MCF 10A (cell line): Measurements from ENCODE around the gene APOA1. TPM values are rescaled to one million over a fixed set of nuclear protein-coding genes. Genes with fewer than 3 reads are reported as not detected.
"Not testable (repeated sequence)": the region's sequence is repeated elsewhere in the genome, so short reads cannot be mapped to it uniquely, and the experiment has no call there.

ENCODE experiments used
- BruUV-seq: library from RNA; stranded (reverse); fragments of 400-500 nt; replicated peaks from 2 replicates; lab custom pipeline; 2021; lab: Mats Ljungman, UMichigan
- CTCF ChIA-PET: fragments of 300-600 bp; sonication (Branson Sonifier 250); formaldehyde crosslinking; extraction: SDS; loops from one replicate; lab custom pipeline; 2021; ENCODE audit warnings: antibody characterized with exemption, inconsistent platforms; lab: Yijun Ruan, JAX
- POLR2A ChIA-PET: fragments of 300-600, 350-650 bp; sonication (Branson Sonifier 250); formaldehyde crosslinking; extraction: SDS; loops from one replicate; lab custom pipeline; 2020; ENCODE audit warnings: antibody characterized with exemption, inconsistent platforms; lab: Yijun Ruan, JAX
- DNase-seq: peaks from one replicate; pipeline ENCODE4 v3.0.0-alpha.2; 2018; ENCODE audit not compliant: unreplicated experiment
- H3K27ac Mint-ChIP-seq: one replicate; pipeline ENCODE4 v1.8.0; 2022; ENCODE audit warnings: mild to moderate bottlenecking, low read depth, mixed read lengths; ENCODE audit not compliant: unreplicated experiment
- H3K27me3 Mint-ChIP-seq: one replicate; pipeline ENCODE4 v1.8.0; 2022; ENCODE audit warnings: mixed read lengths; ENCODE audit not compliant: insufficient read depth, unreplicated experiment
- H3K36me3 Mint-ChIP-seq: one replicate; pipeline ENCODE4 v1.8.0; 2022; ENCODE audit warnings: mild to moderate bottlenecking, moderate library complexity, mixed read lengths; ENCODE audit not compliant: insufficient read depth, unreplicated experiment
- H3K4me1 Mint-ChIP-seq: one replicate; pipeline ENCODE4 v1.8.0; 2022; ENCODE audit warnings: mixed read lengths; ENCODE audit not compliant: insufficient read depth, unreplicated experiment
- H3K4me3 Mint-ChIP-seq: one replicate; pipeline ENCODE4 v1.8.0; 2022; ENCODE audit warnings: mild to moderate bottlenecking, moderate library complexity, mixed read lengths; ENCODE audit not compliant: unreplicated experiment
- H3K9me3 Mint-ChIP-seq: one replicate; pipeline ENCODE4 v1.8.0; 2022; ENCODE audit warnings: mixed read lengths; ENCODE audit not compliant: unreplicated experiment
- intact Hi-C: fragments of 100-400 bp; cut with micrococcal nuclease; formaldehyde crosslinking; loops from 2 replicates; pipeline ENCODE4 v1.14.1; 2022
- total RNA-seq: library from RNA; stranded (reverse); gene quantifications from 2 replicates; pipeline ENCODE4 v1.2.3, GENCODE V29; 2022
- TF ChIP-seq, protein P1 (sequence below): fragments of 200-600 bp; IDR thresholded peaks from one replicate; pipeline ENCODE4 v1.8.0; 2022; ENCODE audit warnings: antibody characterized with exemption, mild to moderate bottlenecking; ENCODE audit not compliant: unreplicated experiment

Gene APOA1
- total RNA-seq, 1 experiment from 2014 or later = not detected

DNA sequence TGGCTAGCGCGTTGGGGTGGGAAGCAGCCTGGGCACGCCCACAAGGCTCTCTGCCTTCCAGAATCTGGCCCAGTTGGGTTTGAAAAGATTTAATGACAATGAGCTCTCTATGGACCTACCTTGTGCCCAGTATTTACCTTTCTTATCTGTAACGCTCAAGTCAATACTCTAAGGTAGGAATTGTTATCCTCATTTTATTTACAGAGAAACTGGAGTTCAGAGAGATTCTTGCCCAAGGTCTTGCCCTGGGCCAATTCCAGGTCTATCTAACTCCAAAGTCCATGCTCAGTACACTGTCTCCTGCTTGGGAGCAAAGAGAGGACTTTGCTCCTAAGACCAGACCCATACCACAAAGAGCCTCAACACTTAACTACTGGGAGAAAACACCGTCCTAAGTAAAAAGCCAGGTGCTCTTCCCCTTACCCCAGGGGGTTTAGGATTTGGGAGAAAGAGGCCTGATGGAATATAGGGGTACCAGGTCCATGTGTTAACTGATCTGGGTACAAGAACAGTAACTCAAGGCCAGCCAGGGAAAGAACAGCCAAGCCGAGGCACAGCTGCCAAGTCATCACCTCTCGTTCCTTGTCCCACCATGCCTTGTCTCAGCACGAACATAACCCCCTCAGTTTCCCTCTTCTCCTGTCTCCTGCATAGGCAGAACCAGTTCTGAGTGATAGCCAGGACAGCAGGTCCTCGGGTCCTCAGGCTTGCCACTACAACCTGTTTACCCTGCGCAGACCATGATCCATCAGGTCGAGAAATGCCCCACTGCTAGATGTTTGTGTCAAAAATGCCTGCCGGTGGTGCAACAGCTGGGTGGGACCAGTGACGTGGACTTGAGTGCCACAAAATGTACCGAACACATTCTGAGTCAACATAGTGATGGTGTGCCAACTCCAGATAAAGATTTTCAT is 28.9 kb downstream of the APOA1 start:
- peak overlapping the region; percentile 98 for H3K27ac Mint-ChIP-seq
- BruUV-seq = TSS peak; percentile 97
- ChIA-PET CTCF (interaction anchor here (0.9 kb wide), 1 partner anchor 18 kb away, joined by 3 read pairs; no protein-coding TSS in a partner anchor), POLR2A (interaction anchor here (0.7 to 2.8 kb wide), 6 partner anchors 13 to 390 kb away, joined by 3 to 12 read pairs (median 3); partner anchors contain the start of gene ZPR1)
- intact Hi-C loops = no loop called here
- no peaks in the 10 kb centered on the region for H3K9me3 Mint-ChIP-seq
- TF ChIP-seq, protein P1, sequence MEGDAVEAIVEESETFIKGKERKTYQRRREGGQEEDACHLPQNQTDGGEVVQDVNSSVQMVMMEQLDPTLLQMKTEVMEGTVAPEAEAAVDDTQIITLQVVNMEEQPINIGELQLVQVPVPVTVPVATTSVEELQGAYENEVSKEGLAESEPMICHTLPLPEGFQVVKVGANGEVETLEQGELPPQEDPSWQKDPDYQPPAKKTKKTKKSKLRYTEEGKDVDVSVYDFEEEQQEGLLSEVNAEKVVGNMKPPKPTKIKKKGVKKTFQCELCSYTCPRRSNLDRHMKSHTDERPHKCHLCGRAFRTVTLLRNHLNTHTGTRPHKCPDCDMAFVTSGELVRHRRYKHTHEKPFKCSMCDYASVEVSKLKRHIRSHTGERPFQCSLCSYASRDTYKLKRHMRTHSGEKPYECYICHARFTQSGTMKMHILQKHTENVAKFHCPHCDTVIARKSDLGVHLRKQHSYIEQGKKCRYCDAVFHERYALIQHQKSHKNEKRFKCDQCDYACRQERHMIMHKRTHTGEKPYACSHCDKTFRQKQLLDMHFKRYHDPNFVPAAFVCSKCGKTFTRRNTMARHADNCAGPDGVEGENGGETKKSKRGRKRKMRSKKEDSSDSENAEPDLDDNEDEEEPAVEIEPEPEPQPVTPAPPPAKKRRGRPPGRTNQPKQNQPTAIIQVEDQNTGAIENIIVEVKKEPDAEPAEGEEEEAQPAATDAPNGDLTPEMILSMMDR = no peak
- peak; percentile 91 for DNase-seq
- peaks cover 21% of the 10 kb centered on the region for H3K36me3 Mint-ChIP-seq
- no peaks in the 10 kb centered on the region for H3K27me3 Mint-ChIP-seq
- peak overlapping the region; percentile 43 for H3K4me3 Mint-ChIP-seq
- H3K4me1 Mint-ChIP-seq = peaks cover 40% of the 10 kb centered on the region

DNA sequence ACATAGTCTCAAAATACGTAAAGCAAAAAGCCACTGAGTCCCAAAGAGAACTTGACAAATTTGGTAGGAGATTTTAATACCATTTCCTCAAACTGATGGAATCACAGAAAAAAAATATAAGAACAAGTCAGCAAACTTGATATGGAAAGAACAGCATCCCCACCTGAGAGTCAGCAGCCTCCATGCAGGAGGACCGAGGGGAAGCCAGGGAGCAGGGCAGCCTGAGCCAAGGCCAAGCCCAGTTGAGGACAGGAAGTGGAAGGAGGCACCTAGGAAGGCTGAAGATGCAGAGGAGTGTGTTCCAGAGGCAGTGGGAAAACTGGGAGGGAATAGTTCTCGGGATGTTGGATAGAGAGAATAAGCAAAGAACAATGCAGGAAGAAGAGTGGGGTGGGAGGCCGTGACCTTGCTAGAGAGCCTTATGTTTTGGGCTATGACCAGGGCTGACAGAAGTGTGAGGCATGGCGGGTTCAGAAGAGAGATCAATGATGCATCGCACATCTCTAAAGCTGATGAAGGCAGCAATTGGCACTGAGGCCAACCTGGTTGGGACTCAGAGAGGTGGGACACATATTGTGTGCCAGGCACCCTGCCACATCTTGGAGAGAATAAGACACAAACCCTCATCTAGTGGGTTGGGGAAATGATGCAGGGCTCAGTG is 29.7 kb downstream of the APOA1 start:
- no peak overlapping the region for H3K4me3 Mint-ChIP-seq
- no peak for DNase-seq
- peak overlapping the region; percentile 98 for H3K27ac Mint-ChIP-seq

DNA sequence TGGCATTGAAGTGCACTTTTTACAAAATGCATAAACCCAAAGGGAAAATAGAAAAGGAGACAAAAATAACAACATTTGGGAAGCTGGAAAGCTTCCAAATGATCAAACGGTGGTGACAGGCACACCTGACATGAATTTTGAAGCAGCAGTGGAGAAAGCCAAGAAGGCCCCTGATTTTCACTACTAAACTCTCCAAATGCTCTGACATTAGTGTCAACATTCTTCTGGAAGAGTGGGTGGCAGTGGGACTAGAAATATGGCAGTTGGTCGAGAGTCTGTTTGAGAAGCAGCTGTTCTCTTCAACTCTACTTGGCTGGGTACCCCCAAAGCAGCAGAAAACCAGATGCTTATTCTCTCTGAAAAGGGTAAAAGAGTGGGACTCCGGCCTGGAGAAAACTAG is 33.4 kb downstream of the APOA1 start:
- BruUV-seq = no TSS peak
- CTCF ChIA-PET = no interaction called here

More for the DNA sequence above, 29.7 kb downstream of the APOA1 start:
- peaks cover 19% of the 10 kb centered on the region for H3K36me3 Mint-ChIP-seq
- peaks cover 40% of the 10 kb centered on the region for H3K4me1 Mint-ChIP-seq
- H3K9me3 Mint-ChIP-seq = no peaks in the 10 kb centered on the region
- TF ChIP-seq, protein P1 = no peak
- no TSS peak for BruUV-seq
- intact Hi-C loops = no loop called here
- CTCF ChIA-PET = interaction anchor here (0.7 to 1.4 kb wide), 3 partner anchors 17 to 75 kb away, joined by 3 to 6 read pairs (median 3); no protein-coding TSS in a partner anchor
- H3K27me3 Mint-ChIP-seq = no peaks in the 10 kb centered on the region
- POLR2A ChIA-PET = interaction anchor here (0.6 to 2.8 kb wide), 4 partner anchors 14 to 517 kb away, joined by 3 to 12 read pairs (median 4); partner anchors contain the start of gene ZPR1

DNA sequence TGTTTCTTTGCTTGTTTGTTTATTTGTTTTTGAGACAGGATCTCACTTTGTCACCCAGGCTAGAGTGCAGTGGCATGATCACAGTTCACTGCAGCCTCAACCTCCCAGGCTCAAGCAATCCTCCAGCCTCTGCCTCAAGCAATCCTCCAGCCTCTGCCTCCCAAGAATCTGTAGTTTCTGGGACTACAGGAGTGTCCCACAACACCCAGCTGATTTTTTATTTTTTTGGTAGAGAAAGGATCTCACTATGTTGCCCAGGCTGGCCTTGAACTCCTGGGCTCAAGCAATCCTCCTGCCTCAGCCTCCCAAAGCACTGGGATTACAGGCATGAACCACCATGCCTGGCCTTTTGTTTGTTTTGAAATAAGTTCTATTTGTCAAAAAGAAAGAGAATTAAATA is 35.8 kb downstream of the APOA1 start:
- CTCF ChIA-PET = interaction anchor here (1.2 kb wide), 1 partner anchor 11 kb away, joined by 4 read pairs; no protein-coding TSS in a partner anchor
- intact Hi-C loops, POLR2A ChIA-PET: not testable (repeated sequence)

More for the DNA sequence above, 33.4 kb downstream of the APOA1 start:
- Mint-ChIP-seq H3K9me3 (no peaks in the 10 kb centered on the region), H3K27me3 (no peaks in the 10 kb centered on the region), H3K4me1 (peaks cover 30% of the 10 kb centered on the region), H3K4me3 (no peak overlapping the region), H3K27ac (no peak overlapping the region), H3K36me3 (peaks cover 9% of the 10 kb centered on the region)
- POLR2A ChIA-PET = interaction anchor here (2.1 kb wide), 1 partner anchor 10 kb away, joined by 5 read pairs; no protein-coding TSS in a partner anchor
- TF ChIP-seq, protein P1 = no peak
- DNase-seq = no peak
- intact Hi-C loops = no loop called here

More for the DNA sequence above, 35.8 kb downstream of the APOA1 start:
- not testable (repeated sequence) for DNase-seq, H3K4me3 Mint-ChIP-seq, BruUV-seq, H3K9me3 Mint-ChIP-seq, H3K36me3 Mint-ChIP-seq, H3K27me3 Mint-ChIP-seq, H3K4me1 Mint-ChIP-seq, H3K27ac Mint-ChIP-seq
